Gastroesophageal sphincter (tissue), 4 donors: ENCODE measurements around the gene DDX31. TPM values are rescaled to one million over a fixed set of nuclear protein-coding genes. Genes with fewer than 3 reads are reported as not detected.
"Not testable (repeated sequence)": the region's sequence is repeated elsewhere in the genome, so short reads cannot be mapped to it uniquely, and the experiment has no call there.

Experiments
- ATAC-seq: fragments of 150-250 bp; one replicate; pipeline ENCODE4 v1.9.1; 2016; ENCODE audit warnings: mild to moderate bottlenecking, moderate library complexity
- H3K27ac ChIP-seq, 4 donors: fragments of 200-600 bp; sonication (generic) in 3 of 4; 1 replicate in 3 of 4; 2 replicates in 1 of 4; pipeline ENCODE4 v1.5.1; 2016 to 2019
- H3K27me3 ChIP-seq: fragments of 200-600 bp; sonication (generic); one replicate; pipeline ENCODE4 v1.5.1; 2019
- H3K36me3 ChIP-seq, 2 donors: fragments of 200-600 bp; sonication (generic); one replicate each; pipeline ENCODE4 v1.5.1; 2019; ENCODE audit warnings: control low read depth in 1 of 2
- H3K4me1 ChIP-seq, 3 donors: fragments of 200-600 bp; sonication (generic); 1 replicate in 2 of 3; 2 replicates in 1 of 3; pipeline ENCODE4 v1.5.1; 2016 to 2019; ENCODE audit warnings: control low read depth in 2 of 3
- H3K4me3 ChIP-seq, 2 donors: fragments of 200-600 bp; sonication (generic); one replicate each; pipeline ENCODE4 v1.5.1; 2019; ENCODE audit warnings: mild to moderate bottlenecking in 1 of 2, moderate library complexity in 1 of 2
- H3K9me3 ChIP-seq, 3 donors: fragments of 200-600 bp; sonication (generic); one replicate each; pipeline ENCODE4 v1.5.1; 2017 to 2019; ENCODE audit warnings: control low read depth in 2 of 3
- CTCF ChIP-seq, 4 experiments: fragments of 200-600 bp in 2 of 4; fragments of 450-650 bp in 2 of 4; sonication (generic) in 1 of 4; IDR thresholded peaks; one replicate each; pipeline ENCODE4 v1.5.1; 2017 to 2019; ENCODE audit warnings: antibody characterized with exemption in 4 of 4, mild to moderate bottlenecking in 2 of 4, moderate library complexity in 2 of 4
- EP300 ChIP-seq: sonication (generic); formaldehyde crosslinking; IDR thresholded peaks from one replicate; pipeline ENCODE4 v1.6.1; 2017; ENCODE audit warnings: antibody characterized with exemption, mild to moderate bottlenecking
- POLR2A ChIP-seq, 2 donors: fragments of 450-650 bp; IDR thresholded peaks; one replicate each; pipeline ENCODE4 v1.6.1; 2017; ENCODE audit warnings: antibody characterized with exemption in 2 of 2, mild to moderate bottlenecking in 2 of 2, moderate library complexity in 1 of 2
- POLR2AphosphoS5 ChIP-seq: sonication (generic); formaldehyde crosslinking; IDR thresholded peaks from one replicate; pipeline ENCODE4 v1.6.1; 2017; ENCODE audit warnings: antibody characterized with exemption
- WGBS, 2 donors: methylation state at CpG; one replicate each; pipeline ENCODE4 v1.1.5; 2018; ENCODE audit warnings: low coverage in 1 of 2; 5-methylcytosine and 5-hydroxymethylcytosine counted together
- total RNA-seq, 4 donors: library from RNA; depleted of rRNA; stranded (reverse); fragments of >200 nt; gene quantifications; one replicate each; pipeline ENCODE4 v1.1.0, GENCODE V29; 2016

The DDX31 gene
- 10 to 100 TPM in 1 of 4 donors, 1 to 10 TPM in 3; 8.3 to 10.3 (median 9.3) TPM for total RNA-seq

GRCh38 chr9:132669698-132670456 lies at the start of gene DDX31:
TSS of gene DDX31 (minus strand) at chr9:132669983. CDS start at chr9:132669934, 49 bp downstream.
- peaks cover 0 to 50% (median 24%) of the 10 kb centered on the region in 3 donors for H3K4me1 ChIP-seq
- H3K4me3 ChIP-seq: peak within 1 kb of the TSS; percentile 66 to 97
- WGBS, 2 donors: no CpG with 5 or more reads among the region's 77 CpGs
- TF ChIP-seq POLR2AphosphoS5 (peak; percentile 74), EP300 (no peak), CTCF (IDR thresholded peaks at IDR 0.05) (peak in 2 of 4 experiments; percentile 12 to 27), POLR2A (IDR thresholded peaks at IDR 0.05) (peak; percentile 65 to 70)
- peak; percentile 95 for ATAC-seq
- H3K36me3 ChIP-seq: no peaks in the 10 kb centered on the region
- H3K27ac ChIP-seq: peak within 1 kb of the TSS; percentile 80 to 99 (median 96)
- no peaks in the 10 kb centered on the region for H3K9me3 ChIP-seq
- H3K27me3 ChIP-seq: no peaks in the 10 kb centered on the region

DNA sequence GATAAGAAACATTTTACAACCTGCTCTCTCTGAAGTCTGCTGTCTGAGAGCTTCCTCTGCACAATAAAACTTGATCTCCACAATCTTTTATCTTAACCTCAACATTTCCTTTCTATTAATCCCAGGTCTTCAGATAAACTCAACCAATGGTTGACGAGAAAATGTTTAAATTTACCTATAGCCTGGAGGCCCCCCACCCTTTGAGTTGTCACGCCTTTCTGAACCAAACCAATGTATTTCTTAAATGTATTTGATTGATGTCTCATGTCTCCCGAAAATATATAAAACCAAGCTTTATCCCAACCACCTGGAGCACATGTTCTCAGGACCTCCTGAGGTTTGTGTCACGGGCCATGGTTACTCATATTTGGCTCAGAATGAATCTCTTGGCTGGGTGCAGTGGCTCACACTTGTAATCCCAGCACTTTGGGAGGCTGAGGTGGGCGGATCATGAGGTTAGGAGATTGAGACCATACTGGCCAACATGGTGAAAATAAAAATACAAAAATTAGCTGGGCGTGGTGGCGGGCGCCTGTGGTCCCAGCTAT lies 48.7 kb upstream of the DDX31 start:
- WGBS, 2 donors: 64 to 80% methylated on average over 1 to 8 of the region's 8 CpGs
- peaks cover 31% of the 10 kb centered on the region for H3K27me3 ChIP-seq
- H3K27ac ChIP-seq, H3K4me3 ChIP-seq, H3K9me3 ChIP-seq, H3K36me3 ChIP-seq, ATAC-seq, H3K4me1 ChIP-seq: not testable (repeated sequence)

GRCh38 chr9:132717326-132717945 lies 47.7 kb upstream of the DDX31 start:
- Histone ChIP-seq H3K27ac (no peak overlapping the region), H3K27me3 (peaks cover 26% of the 10 kb centered on the region), H3K9me3 (no peaks in the 10 kb centered on the region), H3K36me3 (no peaks in the 10 kb centered on the region), H3K4me1 (no peaks in the 10 kb centered on the region), H3K4me3 (no peak overlapping the region)
- TF ChIP-seq EP300: no peak
- WGBS, 2 donors: 69% methylated on average over 8 to 11 of the region's 13 CpGs
- no peak for ATAC-seq

- no peaks in the 10 kb centered on the region for H3K4me1 ChIP-seq
- no peak overlapping the region for H3K4me3 ChIP-seq
- no peaks in the 10 kb centered on the region for H3K36me3 ChIP-seq
- ATAC-seq: no peak
- no peak overlapping the region for H3K27ac ChIP-seq
- H3K27me3 ChIP-seq: peaks cover 24% of the 10 kb centered on the region
- 93% methylated on average over 2 of the region's 4 CpGs; no CpG with 5 or more reads in 1 of the 2 donors for WGBS, 2 donors
- H3K9me3 ChIP-seq: no peaks in the 10 kb centered on the region
- TF ChIP-seq POLR2A (IDR thresholded peaks at IDR 0.05): no peak
- TF ChIP-seq POLR2AphosphoS5: no peak
- no peak for TF ChIP-seq CTCF (IDR thresholded peaks at IDR 0.05)
- no peak for TF ChIP-seq EP300
These were observed 46.2 kb upstream of the DDX31 start for GRCh38 chr9:132716007-132716406.

DNA sequence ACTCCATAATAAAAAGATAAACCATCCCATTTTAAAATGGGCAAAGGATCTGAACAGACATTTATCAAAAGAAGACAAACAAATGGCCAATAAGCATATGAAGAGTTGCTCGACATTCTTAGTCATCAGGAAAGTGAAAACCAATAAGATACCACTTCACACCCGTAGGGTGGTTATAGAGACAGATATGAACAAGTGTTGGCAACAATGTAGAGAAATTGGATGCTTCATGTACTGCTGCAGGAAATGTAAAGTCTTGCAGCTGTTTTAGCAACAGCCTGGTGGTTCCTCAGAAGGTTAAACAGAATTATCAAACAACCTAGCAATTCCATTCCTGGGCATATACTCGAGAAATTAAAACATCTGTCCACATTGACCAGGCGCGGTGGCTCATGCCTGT lies 43.0 kb upstream of the DDX31 start:
- no peaks in the 10 kb centered on the region for H3K9me3 ChIP-seq
- H3K27ac ChIP-seq: no peak overlapping the region
- 74 to 81% methylated on average over 4 to 5 of the region's 5 CpGs for WGBS, 2 donors
- H3K36me3 ChIP-seq: no peaks in the 10 kb centered on the region
- ATAC-seq: no peak
- peaks cover 27% of the 10 kb centered on the region for H3K27me3 ChIP-seq
- TF ChIP-seq POLR2A (IDR thresholded peaks at IDR 0.05) (no peak), EP300 (no peak), CTCF (IDR thresholded peaks at IDR 0.05) (no peak), POLR2AphosphoS5 (no peak)
- no peak overlapping the region for H3K4me3 ChIP-seq
- H3K4me1 ChIP-seq: no peaks in the 10 kb centered on the region
